Mucosa of rectum (tissue), 2 donors: ENCODE data around the gene NVL.

Experiments
- H3K27ac ChIP-seq, 2 donors: one replicate each; pipeline ENCODE4 v1.7.0; 2013; ENCODE audit warnings: inconsistent platforms in 2 of 2, low read depth in 2 of 2, low read length in 2 of 2
- H3K27me3 ChIP-seq, 2 donors: one replicate each; pipeline ENCODE4 v1.7.0; 2013; ENCODE audit warnings: low read length in 2 of 2; ENCODE audit not compliant: control insufficient read depth in 2 of 2, insufficient read depth in 2 of 2
- H3K36me3 ChIP-seq, 2 donors: one replicate each; pipeline ENCODE4 v1.7.0; 2013; ENCODE audit warnings: low read length in 2 of 2; ENCODE audit not compliant: control insufficient read depth in 2 of 2, insufficient read depth in 2 of 2
- H3K4me1 ChIP-seq, 2 donors: one replicate each; pipeline ENCODE4 v1.7.0; 2013; ENCODE audit warnings: low read length in 2 of 2, mild to moderate bottlenecking in 1 of 2; ENCODE audit not compliant: control insufficient read depth in 2 of 2, insufficient read depth in 2 of 2
- H3K4me3 ChIP-seq, 2 donors: one replicate each; pipeline ENCODE4 v1.7.0; 2013; ENCODE audit warnings: low read length in 2 of 2
- H3K9ac ChIP-seq, 2 donors: one replicate each; pipeline ENCODE4 v1.7.0; 2013; ENCODE audit warnings: low read length in 2 of 2, low read depth in 1 of 2, mild to moderate bottlenecking in 1 of 2
- H3K9me3 ChIP-seq, 2 donors: one replicate each; pipeline ENCODE4 v1.7.0; 2013; ENCODE audit warnings: low read length in 2 of 2; ENCODE audit not compliant: control insufficient read depth in 2 of 2
- donor health status: healthy.
- donor health status: Normal muscosa, but diverticular disease.

The NVL gene

DNA sequence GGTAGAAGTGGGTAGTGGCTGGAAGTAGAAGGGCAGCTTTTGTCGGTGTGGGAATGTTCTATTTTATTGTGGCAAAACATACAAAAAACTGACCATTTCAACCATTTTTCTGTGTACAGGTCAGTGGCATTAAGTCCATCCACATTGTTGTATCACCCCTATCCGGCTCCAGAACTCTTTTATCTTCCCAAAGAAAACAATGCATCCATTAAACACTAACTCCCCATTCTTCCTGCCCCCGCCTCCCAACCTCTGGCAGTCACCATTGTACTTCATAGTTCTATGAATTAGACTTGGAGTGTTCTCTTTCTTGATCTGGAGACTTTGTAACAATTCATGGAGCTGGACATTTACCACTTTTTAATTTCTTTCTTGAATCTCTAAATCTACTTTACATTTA lies 91.2 kb downstream of the NVL start:
- H3K27me3 ChIP-seq, result no peaks in the 10 kb centered on the region
- no peaks in the 10 kb centered on the region for H3K9me3 ChIP-seq
- H3K36me3 ChIP-seq, result peaks cover 22 to 23% of the 10 kb centered on the region in 2 donors

GRCh38 chr1:224238212-224238611 lies 91.8 kb downstream of the NVL start:
- no peaks in the 10 kb centered on the region for H3K27me3 ChIP-seq
- H3K9ac ChIP-seq, result no peak overlapping the region
- no peak overlapping the region for H3K27ac ChIP-seq
- H3K9me3 ChIP-seq, result no peaks in the 10 kb centered on the region
- no peaks in the 10 kb centered on the region for H3K4me1 ChIP-seq
- H3K36me3 ChIP-seq, result peaks cover 22 to 23% of the 10 kb centered on the region in 2 donors
- H3K4me3 ChIP-seq, result no peak overlapping the region

More for the DNA sequence above, 91.2 kb downstream of the NVL start:
- H3K4me1 ChIP-seq, result no peaks in the 10 kb centered on the region
- H3K9ac ChIP-seq, result no peak overlapping the region
- no peak overlapping the region for H3K4me3 ChIP-seq
- H3K27ac ChIP-seq, result no peak overlapping the region

DNA sequence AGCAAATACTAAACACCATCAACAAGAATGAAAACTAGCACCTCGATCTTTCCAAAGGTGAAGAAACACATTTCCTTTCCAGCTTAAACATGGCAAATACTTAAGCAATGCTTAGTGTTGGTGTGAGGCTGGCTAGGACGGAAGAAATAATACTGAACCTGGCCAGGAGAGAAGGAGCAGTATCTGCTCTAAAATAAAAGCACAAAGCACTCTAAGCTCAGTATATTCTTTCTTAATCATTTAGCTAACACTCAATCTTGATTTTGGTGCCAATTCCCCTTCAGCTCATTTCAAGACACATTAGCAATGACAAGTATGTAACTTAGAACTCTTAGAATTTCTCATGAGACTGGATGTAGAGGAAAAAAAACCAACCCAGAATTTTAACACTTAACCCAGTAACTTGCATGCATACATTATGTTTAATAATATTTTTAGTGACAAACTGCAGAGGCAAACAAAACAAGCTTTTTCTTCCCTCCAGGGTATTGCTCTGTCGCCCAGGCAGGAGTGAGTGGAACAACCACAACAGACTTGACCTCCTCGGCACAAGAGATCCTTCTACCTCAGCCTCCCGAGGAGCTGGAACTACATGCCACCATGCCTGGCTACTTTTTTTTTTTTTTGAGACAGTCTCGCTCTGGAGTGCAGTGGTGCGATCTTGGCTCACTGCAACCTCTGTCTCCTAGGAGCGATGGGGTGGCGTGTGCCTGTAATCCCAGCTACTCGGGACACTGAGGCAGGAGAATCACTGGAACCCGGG lies 92.7 kb downstream of the NVL start:
- Histone ChIP-seq H3K27ac (no peak overlapping the region), H3K4me1 (no peaks in the 10 kb centered on the region), H3K36me3 (peaks cover 22 to 30% of the 10 kb centered on the region in 2 donors), H3K9ac (no peak overlapping the region), H3K27me3 (no peaks in the 10 kb centered on the region), H3K4me3 (no peak overlapping the region), H3K9me3 (no peaks in the 10 kb centered on the region)

DNA sequence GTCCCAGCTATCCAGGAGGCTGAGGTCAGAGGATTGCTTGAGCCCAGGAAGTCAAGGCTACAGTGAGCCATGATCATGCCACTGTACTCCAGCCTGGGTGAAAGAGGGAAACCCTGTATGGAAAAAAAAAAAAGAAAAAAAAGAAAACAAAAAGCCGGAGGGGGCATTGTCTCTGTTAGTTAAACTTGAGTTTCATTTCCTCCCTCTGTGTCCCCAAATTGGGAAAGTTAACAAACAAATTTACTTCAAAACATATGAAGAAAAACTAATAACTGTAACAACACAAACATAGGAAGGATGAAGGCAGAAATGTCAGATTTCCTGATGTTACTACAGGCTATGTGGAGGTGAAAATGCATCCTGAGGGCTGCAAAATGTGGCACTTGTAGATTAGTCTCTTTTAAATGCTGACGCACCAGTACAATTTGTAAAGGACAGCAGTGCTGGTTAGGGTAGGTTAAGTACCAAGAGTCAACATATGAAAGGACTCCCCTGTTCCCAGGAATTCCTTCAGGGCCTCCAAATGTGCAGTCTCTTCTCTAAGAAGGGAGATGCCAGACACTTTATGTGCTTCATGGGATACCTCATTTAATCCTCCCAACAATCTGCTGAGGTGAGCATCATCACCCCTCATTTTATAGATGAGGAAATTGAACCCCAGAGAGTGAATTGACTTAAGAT lies 94.0 kb downstream of the NVL start:
- Histone ChIP-seq H3K36me3 (peaks cover 26 to 35% of the 10 kb centered on the region in 2 donors), H3K27ac (no peak overlapping the region), H3K4me1 (no peaks in the 10 kb centered on the region), H3K9me3 (no peaks in the 10 kb centered on the region), H3K9ac (no peak overlapping the region), H3K4me3 (no peak overlapping the region), H3K27me3 (no peaks in the 10 kb centered on the region)

DNA sequence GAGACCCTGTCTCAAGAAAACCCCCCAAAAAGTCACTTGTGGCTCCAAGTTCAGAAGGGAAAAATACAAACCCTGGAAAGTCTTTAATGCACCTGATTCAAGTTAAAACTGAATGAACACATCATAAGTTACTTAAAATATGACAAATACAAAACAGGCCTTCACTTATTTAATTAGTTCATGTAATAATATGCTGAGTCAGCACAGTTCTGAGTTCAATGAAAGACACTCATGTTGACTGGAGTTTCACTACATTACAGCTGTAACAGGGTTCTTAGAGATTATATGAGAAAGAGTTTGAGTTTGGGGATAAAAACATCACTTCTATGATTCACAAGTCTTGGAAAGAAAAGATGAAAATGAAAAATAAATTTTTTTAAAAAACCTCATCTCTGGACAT lies 96.0 kb downstream of the NVL start:
- Histone ChIP-seq H3K36me3 (peaks cover 27 to 35% of the 10 kb centered on the region in 2 donors), H3K9ac (no peak overlapping the region), H3K9me3 (no peaks in the 10 kb centered on the region), H3K4me3 (no peak overlapping the region), H3K27ac (no peak overlapping the region), H3K27me3 (no peaks in the 10 kb centered on the region), H3K4me1 (no peaks in the 10 kb centered on the region)

DNA sequence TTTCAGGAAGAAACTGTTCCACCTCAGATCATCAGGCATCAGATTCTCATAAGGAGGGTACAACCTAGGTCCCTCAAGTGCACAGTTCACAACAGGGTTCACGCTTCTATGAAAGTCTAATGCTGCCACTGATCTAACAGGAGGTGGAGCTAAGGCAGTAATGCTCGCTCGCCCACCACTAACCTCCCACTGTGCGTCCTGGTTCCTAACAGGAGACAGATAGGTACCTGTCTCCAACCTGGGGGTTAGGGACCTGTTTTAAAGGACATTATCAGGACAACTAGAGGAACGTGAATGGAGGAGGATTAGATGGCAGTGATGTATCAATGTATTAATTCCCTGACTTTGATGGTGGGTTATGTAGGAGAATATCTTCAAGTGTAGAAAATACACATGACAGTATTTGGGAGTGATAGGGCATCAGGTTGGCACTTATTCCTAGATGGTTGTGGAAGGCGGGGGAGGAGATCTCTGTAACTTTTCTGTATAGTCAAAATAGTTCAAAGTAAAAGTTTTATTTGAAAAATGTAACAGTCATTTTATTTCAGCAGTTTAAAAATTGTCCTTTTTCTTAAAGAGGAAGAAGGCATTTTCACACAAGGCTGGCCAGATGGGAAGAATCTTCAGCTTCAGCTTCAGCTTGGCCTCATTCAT lies 103.0 kb downstream of the NVL start:
- Histone ChIP-seq H3K36me3 (peaks cover 21 to 24% of the 10 kb centered on the region in 2 donors), H3K4me3 (no peak overlapping the region), H3K4me1 (no peaks in the 10 kb centered on the region)

DNA sequence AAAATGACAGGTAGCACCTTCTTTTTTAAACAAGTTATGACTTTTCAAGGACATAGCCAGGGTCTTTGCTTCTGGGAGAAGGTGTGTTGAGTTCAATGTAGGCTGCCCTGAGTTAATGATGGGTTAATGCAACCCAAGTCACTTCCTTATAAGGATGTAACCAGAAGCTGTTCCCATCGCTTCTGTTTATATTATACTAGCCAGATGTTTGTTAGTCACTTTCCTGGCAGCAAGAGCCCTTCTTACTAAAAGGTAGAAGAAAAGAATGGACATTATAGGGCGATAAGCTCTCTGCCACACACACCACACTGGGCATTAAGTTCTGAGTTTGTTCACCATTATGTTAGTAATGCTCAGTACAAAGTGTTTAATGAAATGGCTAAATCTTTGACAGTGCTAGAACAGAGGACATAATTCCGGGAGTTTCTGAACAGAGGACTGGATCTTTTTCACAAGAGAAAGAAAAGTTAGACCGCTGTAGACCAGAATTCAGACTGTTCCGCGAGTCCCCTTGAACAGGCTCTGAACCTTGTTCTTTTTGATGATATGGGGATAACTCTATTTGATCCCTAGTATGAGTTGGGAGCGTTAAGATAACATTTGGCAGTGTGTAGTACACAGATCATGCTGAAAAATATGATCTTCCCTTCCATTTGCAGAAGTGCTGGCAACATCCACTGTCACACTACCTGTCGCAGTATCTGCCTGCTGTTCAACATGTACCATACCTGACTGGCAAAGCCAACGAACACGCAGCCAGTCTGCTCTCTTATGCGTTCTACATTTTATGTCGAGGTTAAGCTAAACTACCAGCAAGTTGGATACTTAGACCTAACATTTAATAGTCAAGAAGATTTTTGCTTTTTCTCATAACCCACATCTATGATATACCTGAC lies 105.9 kb downstream of the NVL start:
- Histone ChIP-seq H3K4me3 (no peak overlapping the region), H3K4me1 (no peaks in the 10 kb centered on the region), H3K36me3 (peaks cover 14 to 16% of the 10 kb centered on the region in 2 donors), H3K9me3 (no peaks in the 10 kb centered on the region), H3K9ac (no peak overlapping the region), H3K27ac (no peak overlapping the region), H3K27me3 (no peaks in the 10 kb centered on the region)

More for the DNA sequence above, 103.0 kb downstream of the NVL start:
- Histone ChIP-seq H3K9ac (no peak overlapping the region), H3K27me3 (no peaks in the 10 kb centered on the region), H3K27ac (no peak overlapping the region), H3K9me3 (no peaks in the 10 kb centered on the region)

- no peaks in the 10 kb centered on the region for H3K36me3 ChIP-seq
- no peaks in the 10 kb centered on the region for H3K9me3 ChIP-seq
- H3K4me1 ChIP-seq, result no peaks in the 10 kb centered on the region
- no peak overlapping the region for H3K27ac ChIP-seq
- no peak overlapping the region for H3K9ac ChIP-seq
- H3K4me3 ChIP-seq, result no peak overlapping the region
- H3K27me3 ChIP-seq, result no peaks in the 10 kb centered on the region
Measured at GRCh38 chr1:224219612-224220059, 110.3 kb downstream of the NVL start.

- H3K27me3 ChIP-seq, result no peaks in the 10 kb centered on the region
- H3K27ac ChIP-seq, result no peak overlapping the region
- H3K4me3 ChIP-seq, result no peak overlapping the region
Measured at GRCh38 chr1:224219011-224219611, 110.9 kb downstream of the NVL start.

More at GRCh38 chr1:224219011-224219611, 110.9 kb downstream of the NVL start:
- no peaks in the 10 kb centered on the region for H3K4me1 ChIP-seq
- no peaks in the 10 kb centered on the region for H3K36me3 ChIP-seq
- no peaks in the 10 kb centered on the region for H3K9me3 ChIP-seq
- H3K9ac ChIP-seq, result no peak overlapping the region
